NCI-H128 (cell line): ENCODE results near the gene CD52.
"Not testable (repeated sequence)": the region's sequence is repeated elsewhere in the genome, so short reads cannot be mapped to it uniquely, and the experiment has no call there.

Experiments
- DNase-seq: peaks from one replicate; lab custom pipeline; 2025; ENCODE audit not compliant: unreplicated experiment; lab: John Stamatoyannopoulos, UW

The CD52 gene

GRCh38 chr1:26329380-26329779 lies 11.6 kb downstream of the CD52 start:
- not testable (repeated sequence) for DNase-seq

- DNase-seq: no peak
Measured at GRCh38 chr1:26330276-26330675, 12.5 kb downstream of the CD52 start.

- DNase-seq: not testable (repeated sequence)
Measured at GRCh38 chr1:26333312-26333711, 15.6 kb downstream of the CD52 start.

- no peak for DNase-seq
Measured at GRCh38 chr1:26335774-26336476, 18.2 kb downstream of the CD52 start.

GRCh38 chr1:26336477-26337205 lies 18.9 kb downstream of the CD52 start:
- DNase-seq: peak; percentile 87

- no peak for DNase-seq
Measured at GRCh38 chr1:26337206-26337535, 19.4 kb downstream of the CD52 start.

GRCh38 chr1:26337625-26338024 lies 19.9 kb downstream of the CD52 start:
- DNase-seq: no peak

- DNase-seq: no peak
Measured at GRCh38 chr1:26338670-26339069, 20.9 kb downstream of the CD52 start.

GRCh38 chr1:26340047-26340481 lies 22.3 kb downstream of the CD52 start:
- no peak for DNase-seq

GRCh38 chr1:26344147-26344920 lies 26.6 kb downstream of the CD52 start:
- DNase-seq: no peak

- DNase-seq: no peak
Measured at GRCh38 chr1:26345718-26346117, 28.0 kb downstream of the CD52 start.

GRCh38 chr1:26346274-26347033 lies 28.7 kb downstream of the CD52 start:
- DNase-seq: no peak

- DNase-seq: no peak
Measured at GRCh38 chr1:26349188-26349876, 31.6 kb downstream of the CD52 start.

- DNase-seq: no peak
Measured at GRCh38 chr1:26349877-26350244, 32.1 kb downstream of the CD52 start.

GRCh38 chr1:26350343-26350700 lies 32.6 kb downstream of the CD52 start:
- no peak for DNase-seq

- DNase-seq: no peak
Measured at GRCh38 chr1:26350701-26351589, 33.2 kb downstream of the CD52 start.

GRCh38 chr1:26351590-26352337 lies 34.0 kb downstream of the CD52 start:
- DNase-seq: no peak

GRCh38 chr1:26352338-26352679 lies 34.6 kb downstream of the CD52 start:
- DNase-seq: no peak

GRCh38 chr1:26353210-26353859 lies 35.6 kb downstream of the CD52 start:
- DNase-seq: no peak
